ENCODE results near the gene EARS2. TPM values are rescaled to one million over a fixed set of nuclear protein-coding genes. Genes with fewer than 3 reads are reported as not detected.
"Not testable (repeated sequence)": the region's sequence is repeated elsewhere in the genome, so short reads cannot be mapped to it uniquely, and the experiment has no call there.

Gene EARS2
- 10 to 100 TPM; 11.0 to 11.2 TPM for total RNA-seq

DNA sequence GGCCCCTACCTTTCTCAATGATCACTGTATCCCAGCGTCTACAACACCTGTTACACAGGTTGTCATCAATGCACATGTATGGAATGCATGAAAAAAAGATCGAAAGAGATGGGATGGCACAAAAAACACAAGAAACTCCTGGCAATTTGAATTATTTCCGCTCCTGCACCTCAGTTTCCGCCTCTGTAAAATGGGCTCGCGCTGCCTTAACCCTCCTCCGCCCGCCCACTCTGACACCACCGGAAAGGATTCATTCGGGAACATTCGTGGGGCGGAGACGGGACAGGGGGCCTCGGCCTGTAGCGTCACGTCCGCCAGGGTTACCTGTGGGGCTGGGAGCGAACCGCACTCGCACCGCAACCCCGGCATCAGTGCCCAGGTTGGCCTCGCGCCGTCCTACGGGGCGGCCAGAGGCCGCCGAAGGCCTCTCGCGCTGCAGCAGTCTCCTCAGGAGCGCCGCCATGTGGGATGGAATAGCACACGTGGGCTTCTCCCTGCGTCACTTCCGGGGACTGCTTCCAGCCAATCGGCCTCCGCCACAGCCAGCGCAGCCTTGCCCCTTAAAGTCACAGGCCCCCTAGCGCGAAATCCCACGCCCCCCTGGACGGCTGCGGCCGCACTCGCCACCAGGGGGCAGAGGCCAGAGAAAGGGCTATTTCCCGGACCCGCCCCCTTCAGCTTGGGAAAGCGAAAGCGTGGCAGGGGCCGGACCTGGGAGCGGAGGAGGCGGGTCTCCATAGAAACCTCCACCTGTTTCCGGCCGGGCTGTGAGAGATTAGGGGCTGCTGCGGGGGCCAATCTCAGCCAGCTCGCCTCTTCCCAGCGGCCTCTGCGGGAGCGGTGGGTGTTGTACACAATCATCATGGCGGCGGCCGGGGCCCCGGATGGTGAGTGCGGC is at the start of gene EARS2, which contains the start of gene UBFD1:
EARS2 (minus strand) TSS at position 470 of the 898 bp plus-strand sequence; CDS start at position 463, 7 bp downstream.
UBFD1 (plus strand) TSS at position 847 of the 898 bp plus-strand sequence; CDS start at position 863, 16 bp downstream.
- Mint-ChIP-seq H3K9me3 (no peaks in the 10 kb centered on the region), H3K27me3 (no peaks in the 10 kb centered on the region), H3K4me3 (peak within 1 kb of the TSS; percentile 93), H3K4me1 (peaks cover 24% of the 10 kb centered on the region), H3K36me3 (peaks cover 2% of the 10 kb centered on the region), H3K27ac (peak within 1 kb of the TSS; percentile 87)
- POLR2A ChIA-PET = interaction anchor here (0.6 to 2.3 kb wide), 10 partner anchors 12 to 1359 kb away, joined by 3 to 30 read pairs (median 4); partner anchors contain the start of genes COG7, GGA2 and NDUFAB1
- ATAC-seq (ENCODE audit: low read depth) = peak; percentile 92
- peak; percentile 99 for DNase-seq

DNA sequence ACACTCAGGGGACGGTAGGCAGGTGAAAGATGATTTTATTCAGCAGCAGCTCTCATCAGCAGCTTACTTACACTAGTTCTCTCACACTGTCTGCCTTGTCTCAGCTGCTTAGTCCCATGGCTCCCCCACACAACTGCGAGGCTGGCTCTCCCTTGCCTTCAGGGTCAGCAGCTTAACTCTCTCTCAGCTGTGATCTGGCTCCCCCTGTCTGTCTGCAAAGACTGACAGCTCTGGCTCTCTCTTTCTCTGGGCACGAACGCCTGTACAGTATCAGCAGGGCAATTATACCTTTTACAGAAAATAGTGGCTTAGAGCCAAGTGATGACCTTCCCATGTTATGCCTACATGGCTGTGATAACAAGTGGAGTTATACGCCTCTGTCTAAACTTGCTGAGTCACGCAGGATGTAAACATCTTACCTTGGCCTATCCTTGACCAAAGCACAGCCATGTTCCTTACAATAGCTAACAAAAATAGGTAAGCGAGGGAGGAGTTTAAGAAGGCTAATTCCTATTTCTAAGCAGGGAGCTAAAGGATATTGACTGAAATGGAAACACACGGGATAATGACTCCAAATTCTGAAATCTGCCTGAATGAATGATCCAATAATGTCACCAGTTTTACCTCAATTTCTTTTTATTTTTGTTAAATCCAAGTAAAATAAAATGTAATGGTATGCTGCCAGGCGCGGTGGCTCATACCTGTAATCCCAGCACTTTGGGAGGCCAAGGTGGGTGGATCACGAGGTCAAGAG is 40.0 kb upstream of the EARS2 start:
- Mint-ChIP-seq H3K27me3 (no peaks in the 10 kb centered on the region), H3K27ac (peak overlapping the region; percentile 54), H3K9me3 (no peaks in the 10 kb centered on the region), H3K36me3 (peaks cover 6% of the 10 kb centered on the region), H3K4me3 (peak overlapping the region; percentile 43), H3K4me1 (peaks cover 17% of the 10 kb centered on the region)
- DNase-seq (peak; percentile 32), ATAC-seq (ENCODE audit: low read depth) (no peak)
- POLR2A ChIA-PET = interaction anchor here (0.7 to 1.9 kb wide), 3 partner anchors 38 to 44 kb away, joined by 3 to 9 read pairs (median 4); partner anchors contain the start of genes DCTN5, EARS2, PALB2 and UBFD1

DNA sequence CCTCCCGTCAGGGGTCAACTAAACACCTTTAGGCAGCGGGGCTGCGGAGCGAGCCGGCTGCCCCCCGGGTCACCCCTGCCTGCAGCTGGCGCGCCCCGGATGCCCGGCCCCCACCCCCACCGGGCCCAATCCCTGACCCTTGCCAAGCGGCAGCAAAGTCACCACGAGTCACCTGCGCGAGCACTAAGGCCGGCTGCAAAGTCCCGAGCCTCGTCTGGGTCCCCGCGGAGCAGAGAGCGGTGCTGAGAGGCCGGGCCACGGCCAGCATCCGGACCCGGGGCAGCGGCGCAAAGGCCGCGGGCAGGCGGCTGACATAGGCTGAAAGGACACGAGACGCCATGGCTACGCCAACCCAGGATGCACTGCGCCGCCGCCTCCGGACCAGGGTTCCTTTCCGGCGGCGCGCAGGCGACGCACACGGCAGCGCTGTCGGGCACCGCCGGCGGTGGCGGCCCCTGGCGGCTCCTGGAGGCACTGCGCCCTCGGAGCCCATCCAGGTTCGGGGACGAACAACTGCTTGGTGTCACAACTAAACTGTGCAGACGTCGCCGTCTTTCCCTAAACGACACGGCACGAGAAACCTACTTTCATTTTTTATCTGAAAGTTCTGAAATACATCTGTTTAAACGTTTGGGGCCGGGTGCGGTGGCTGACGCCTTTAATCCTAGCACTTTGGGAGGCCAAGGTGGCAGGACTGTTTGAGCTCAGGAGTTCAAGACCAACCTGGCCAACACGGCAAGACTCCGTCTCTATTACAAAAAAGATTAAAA is 39.0 kb upstream of the EARS2 start, which contains the start of gene NDUFAB1:
NDUFAB1 (minus strand) TSS at position 366 of the 770 bp plus-strand sequence; CDS start at position 340, 26 bp downstream.
- Mint-ChIP-seq H3K4me3 (peak within 1 kb of the TSS; percentile 84), H3K27ac (peak within 1 kb of the TSS; percentile 79), H3K9me3 (no peaks in the 10 kb centered on the region), H3K36me3 (peaks cover 15% of the 10 kb centered on the region), H3K4me1 (peaks cover 20% of the 10 kb centered on the region), H3K27me3 (no peaks in the 10 kb centered on the region)
- ATAC-seq (ENCODE audit: low read depth) (peak; percentile 96), DNase-seq (peak; percentile 97)
- POLR2A ChIA-PET = interaction anchor here (0.7 to 1.9 kb wide), 3 partner anchors 37 to 45 kb away, joined by 3 to 9 read pairs (median 4); partner anchors contain the start of genes DCTN5, EARS2, PALB2 and UBFD1

DNA sequence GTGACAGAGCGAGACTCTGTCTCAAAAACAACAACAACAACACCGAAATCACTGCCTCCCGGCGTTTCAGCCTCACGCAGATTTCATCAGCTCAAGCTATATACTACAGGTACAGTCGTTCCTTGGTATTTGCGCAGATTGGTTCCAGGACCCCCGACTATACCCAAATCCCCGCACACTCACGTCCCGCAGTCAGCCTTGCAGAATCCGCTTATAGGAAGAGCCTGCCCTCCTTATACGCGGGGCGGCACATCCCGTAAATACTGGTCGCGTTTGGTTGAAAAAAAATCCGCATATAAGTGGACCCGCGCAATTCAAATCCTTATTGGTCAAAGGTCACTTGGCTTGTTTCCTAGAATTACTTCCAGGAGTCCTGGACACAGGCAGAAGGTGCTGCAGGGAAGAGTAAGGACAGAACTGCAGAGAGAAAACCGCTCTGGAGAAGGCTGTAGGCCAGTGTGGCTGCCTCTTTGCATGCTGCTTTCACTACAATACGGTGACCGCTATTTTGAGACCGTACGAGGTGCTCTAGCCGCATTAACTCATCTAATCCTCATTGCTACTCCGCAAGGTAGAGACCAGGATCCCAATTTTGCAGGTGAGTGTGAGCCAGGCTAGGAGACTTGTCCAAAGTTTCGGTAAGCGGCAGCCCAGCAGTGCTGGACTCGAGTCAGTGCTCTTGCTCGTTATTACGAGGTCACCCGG is 38.2 kb upstream of the EARS2 start:
- Mint-ChIP-seq H3K27me3 (no peaks in the 10 kb centered on the region), H3K36me3 (peaks cover 18% of the 10 kb centered on the region), H3K4me1 (peaks cover 20% of the 10 kb centered on the region), H3K9me3 (no peaks in the 10 kb centered on the region), H3K4me3 (peak overlapping the region; percentile 84), H3K27ac (peak overlapping the region; percentile 57)
- ATAC-seq (ENCODE audit: low read depth) (no peak), DNase-seq (no peak)
- POLR2A ChIA-PET = interaction anchor here (1.0 kb wide), 1 partner anchor 39 kb away, joined by 3 read pairs; no protein-coding TSS in a partner anchor

DNA sequence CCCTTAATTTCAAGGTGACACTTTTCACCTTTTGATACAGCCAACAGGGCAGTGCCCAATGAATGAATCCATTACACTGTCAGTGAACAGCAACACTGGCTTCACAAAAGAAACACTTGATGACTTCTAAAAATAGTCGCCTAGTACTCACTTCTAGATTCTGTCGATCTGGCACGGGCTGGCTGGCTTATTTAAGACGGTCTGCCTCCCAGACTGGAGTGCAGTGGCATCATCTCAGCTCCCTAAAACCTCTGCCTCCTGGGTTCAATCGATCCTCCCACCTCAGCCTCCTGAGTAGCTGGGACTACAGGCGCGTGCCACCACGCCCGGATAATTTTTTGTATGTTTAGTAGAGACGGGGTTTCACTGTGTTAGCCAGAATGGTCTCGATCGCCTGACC is 37.0 kb upstream of the EARS2 start:
- H3K4me1 Mint-ChIP-seq = peaks cover 20% of the 10 kb centered on the region
- DNase-seq (no peak), ATAC-seq (ENCODE audit: low read depth) (no peak)
- no peaks in the 10 kb centered on the region for H3K9me3 Mint-ChIP-seq
- no peak overlapping the region for H3K4me3 Mint-ChIP-seq
- H3K36me3 Mint-ChIP-seq = peaks cover 23% of the 10 kb centered on the region
- no peaks in the 10 kb centered on the region for H3K27me3 Mint-ChIP-seq
- POLR2A ChIA-PET = no interaction called here
- H3K27ac Mint-ChIP-seq = no peak overlapping the region

DNA sequence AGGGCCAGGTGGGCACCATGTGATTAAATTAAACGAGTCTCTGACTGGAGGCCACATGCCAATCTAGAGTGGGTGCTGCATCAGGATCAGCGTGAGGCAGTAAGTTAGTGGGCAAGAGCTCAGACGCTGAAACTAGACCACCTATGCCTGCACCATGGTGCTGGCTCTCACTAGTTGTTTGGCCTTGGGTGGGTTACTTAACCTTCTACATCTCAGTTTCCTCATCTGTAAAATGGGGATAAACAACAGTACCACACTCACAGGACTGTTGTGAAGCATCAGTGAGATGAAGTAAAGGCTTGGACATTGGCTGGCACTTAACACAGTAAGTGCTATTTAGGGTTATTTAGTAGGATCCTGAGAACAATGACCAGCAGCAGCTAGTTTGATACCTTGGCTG is 33.0 kb upstream of the EARS2 start:
- H3K36me3 Mint-ChIP-seq = peaks cover 27% of the 10 kb centered on the region
- H3K27ac Mint-ChIP-seq = no peak overlapping the region
- no peaks in the 10 kb centered on the region for H3K9me3 Mint-ChIP-seq
- no peak for ATAC-seq (ENCODE audit: low read depth)
- H3K27me3 Mint-ChIP-seq = no peaks in the 10 kb centered on the region
- no peak for DNase-seq
- POLR2A ChIA-PET = interaction anchor here (0.7 kb wide), 1 partner anchor 80 kb away, joined by 5 read pairs; the partner anchor contains the start of gene GGA2
- H3K4me1 Mint-ChIP-seq = peaks cover 15% of the 10 kb centered on the region
- H3K4me3 Mint-ChIP-seq = no peak overlapping the region

DNA sequence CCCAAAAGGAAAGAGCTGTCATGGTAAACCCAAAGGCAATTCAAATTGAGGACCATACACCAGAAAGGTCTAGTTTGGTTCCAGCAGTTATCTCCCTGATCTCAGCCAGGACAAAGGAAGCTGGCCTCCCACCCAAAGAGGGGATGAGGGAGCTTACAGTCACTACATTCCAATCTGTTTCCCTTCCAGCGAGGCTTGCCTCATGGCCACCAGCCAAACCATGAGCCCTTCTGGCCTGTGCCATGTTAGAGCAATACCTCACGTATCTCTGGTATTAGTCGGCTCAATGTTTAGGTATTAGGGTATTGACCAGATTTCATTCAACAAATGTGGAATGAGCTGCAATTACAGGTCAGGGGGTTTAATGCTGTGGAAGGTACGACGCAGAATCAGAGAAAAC is 30.6 kb upstream of the EARS2 start:
- POLR2A ChIA-PET = no interaction called here
- H3K27me3 Mint-ChIP-seq = no peaks in the 10 kb centered on the region
- no peak overlapping the region for H3K4me3 Mint-ChIP-seq
- no peak for DNase-seq
- no peak for ATAC-seq (ENCODE audit: low read depth)
- H3K9me3 Mint-ChIP-seq = no peaks in the 10 kb centered on the region
- H3K36me3 Mint-ChIP-seq = peaks cover 26% of the 10 kb centered on the region
- H3K27ac Mint-ChIP-seq = no peak overlapping the region
- peaks cover 7% of the 10 kb centered on the region for H3K4me1 Mint-ChIP-seq

DNA sequence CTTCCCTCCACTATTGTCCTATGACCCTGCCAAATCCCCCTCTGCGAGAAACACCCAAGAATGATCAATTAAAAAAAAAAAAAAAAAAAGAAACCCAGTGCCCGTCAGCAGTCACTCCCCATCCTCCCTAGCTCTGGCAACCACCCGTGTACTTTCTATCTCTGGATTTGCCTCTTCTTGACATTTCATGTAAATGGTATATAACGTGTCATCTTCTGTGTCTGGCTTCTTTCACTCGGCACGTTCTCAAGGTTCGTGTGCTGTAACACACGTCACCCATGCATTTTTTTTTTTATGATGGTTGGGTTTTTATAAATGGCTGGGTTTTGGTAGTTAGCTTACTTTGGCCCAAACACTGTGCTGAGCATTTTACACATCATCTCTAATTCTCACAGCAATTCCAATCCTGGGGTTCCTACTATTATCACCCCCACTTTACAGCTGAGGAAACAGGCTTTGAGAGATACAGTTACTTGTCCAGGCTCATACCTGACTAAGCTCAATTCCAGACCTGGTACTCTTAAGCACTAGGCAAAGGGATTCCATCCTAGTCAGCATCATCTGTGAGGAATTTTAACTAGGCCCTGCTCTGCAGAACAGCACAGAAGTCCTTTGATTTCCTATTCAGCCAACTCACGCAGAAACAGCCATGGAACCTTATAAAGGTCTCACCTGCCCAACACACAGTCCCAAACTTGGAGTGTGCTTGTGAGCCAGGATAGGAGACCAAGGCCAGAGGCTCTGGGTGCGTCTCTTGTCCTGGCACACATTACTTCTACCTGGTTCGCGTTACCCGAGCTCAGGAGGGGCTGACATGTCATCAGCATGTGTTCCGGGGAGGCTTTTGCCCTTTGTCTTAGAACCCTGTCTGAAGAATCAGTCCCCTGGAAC is 27.3 kb upstream of the EARS2 start:
- no peaks in the 10 kb centered on the region for H3K9me3 Mint-ChIP-seq
- H3K27ac Mint-ChIP-seq = no peak overlapping the region
- H3K4me3 Mint-ChIP-seq = no peak overlapping the region
- H3K36me3 Mint-ChIP-seq = peaks cover 15% of the 10 kb centered on the region
- ATAC-seq (ENCODE audit: low read depth) (no peak), DNase-seq (no peak)
- H3K4me1 Mint-ChIP-seq = no peaks in the 10 kb centered on the region
- H3K27me3 Mint-ChIP-seq = no peaks in the 10 kb centered on the region
- POLR2A ChIA-PET = no interaction called here

DNA sequence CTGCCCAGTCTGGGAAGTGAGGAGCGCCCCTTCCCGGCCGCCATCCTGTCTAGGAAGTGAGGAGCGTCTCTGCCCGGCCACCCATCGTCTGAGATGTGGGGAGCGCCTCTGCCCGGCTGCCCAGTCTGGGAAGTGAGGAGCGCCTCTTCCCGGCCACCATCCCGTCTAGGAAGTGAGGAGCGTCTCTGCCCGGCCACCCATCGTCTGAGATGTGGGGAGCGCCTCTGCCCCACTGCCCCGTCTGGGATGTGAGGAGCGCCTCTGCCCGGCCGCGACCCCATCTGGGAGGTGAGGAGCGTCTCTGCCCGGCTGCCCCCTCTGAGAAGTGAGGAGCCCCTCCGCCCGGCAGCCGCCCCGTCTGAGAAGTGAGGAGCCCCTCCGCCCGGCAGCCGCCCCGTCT is 26.1 kb upstream of the EARS2 start:
- H3K4me1 Mint-ChIP-seq; DNase-seq; POLR2A ChIA-PET; H3K27me3 Mint-ChIP-seq; H3K4me3 Mint-ChIP-seq; H3K27ac Mint-ChIP-seq; H3K9me3 Mint-ChIP-seq; ATAC-seq (ENCODE audit: low read depth): not testable (repeated sequence)
- H3K36me3 Mint-ChIP-seq = peaks cover 11% of the 10 kb centered on the region

DNA sequence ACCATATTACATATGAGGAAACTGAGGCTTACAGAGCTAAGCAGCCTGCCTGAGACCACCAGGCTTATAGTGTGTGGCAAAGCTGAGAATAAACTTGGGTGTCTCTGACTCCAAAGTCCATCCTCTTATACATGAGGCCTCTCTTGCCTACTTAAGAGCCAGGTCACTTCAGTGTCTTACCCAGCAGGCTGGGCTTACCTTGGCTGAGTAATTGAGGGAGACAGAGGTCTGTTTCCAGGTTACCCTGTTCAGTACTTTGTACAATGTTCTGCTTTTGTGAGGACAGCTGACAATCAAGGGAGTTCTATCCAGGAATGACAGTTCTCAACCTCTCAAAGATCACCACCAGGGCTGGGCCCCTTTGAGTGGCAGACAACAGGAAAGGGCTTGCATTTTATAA is 24.6 kb upstream of the EARS2 start:
- H3K27me3 Mint-ChIP-seq = no peaks in the 10 kb centered on the region
- H3K36me3 Mint-ChIP-seq = peaks cover 11% of the 10 kb centered on the region
- POLR2A ChIA-PET = no interaction called here
- ATAC-seq (ENCODE audit: low read depth) (no peak), DNase-seq (no peak)
- H3K4me3 Mint-ChIP-seq = no peak overlapping the region
- no peaks in the 10 kb centered on the region for H3K9me3 Mint-ChIP-seq
- H3K27ac Mint-ChIP-seq = no peak overlapping the region
- H3K4me1 Mint-ChIP-seq = no peaks in the 10 kb centered on the region

DNA sequence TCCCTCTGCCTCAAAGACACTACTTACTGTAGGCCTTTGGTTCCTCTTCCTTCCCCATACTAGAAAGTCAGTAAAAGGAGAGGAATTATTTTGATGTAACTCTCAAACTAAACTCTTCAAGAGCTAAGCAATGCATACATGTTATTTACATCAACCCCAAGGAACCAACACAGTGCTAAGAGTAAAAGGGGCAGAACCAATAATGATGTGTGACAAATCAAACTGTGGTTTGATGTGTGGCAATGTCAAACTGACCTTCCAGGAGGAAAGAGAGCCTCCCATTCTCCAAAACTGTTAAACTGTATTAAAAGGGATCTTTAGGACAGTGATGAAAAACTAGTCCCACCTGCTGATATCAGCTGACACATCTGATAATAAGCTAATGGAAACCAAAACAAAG is 23.2 kb upstream of the EARS2 start:
- Mint-ChIP-seq H3K27me3 (no peaks in the 10 kb centered on the region), H3K4me3 (no peak overlapping the region), H3K27ac (no peak overlapping the region), H3K36me3 (peaks cover 10% of the 10 kb centered on the region), H3K9me3 (no peaks in the 10 kb centered on the region), H3K4me1 (no peaks in the 10 kb centered on the region)
- POLR2A ChIA-PET = no interaction called here
- no peak for DNase-seq
- no peak for ATAC-seq (ENCODE audit: low read depth)

Data from activated naive CD8-positive, alpha-beta T cell treated with anti-CD3 and anti-CD28 coated beads, Interleukin-2, amount 10 ng/mL, durations not matched to agents 7 days and 5 days (primary cell).